Keratinocyte (primary cell): ENCODE measurements around the gene PKHD1. TPM values are rescaled to one million over a fixed set of nuclear protein-coding genes. Genes with fewer than 3 reads are reported as not detected.

Experiments
- DNase-seq: peaks from one replicate; pipeline ENCODE4 v3.0.0-alpha.2; 2011; ENCODE audit warnings: low read depth, missing footprints, low spot score
- FAIRE-seq: peaks from 2 replicates; lab custom pipeline; 2011; peaks lifted over from hg19 to GRCh38; lab: Jason Lieb, UNC
- H2AFZ ChIP-seq: 2 replicates; pipeline ENCODE4 v1.6.0; 2012; ENCODE audit warnings: low read length, control low read depth, inconsistent platforms; ENCODE audit not compliant: control insufficient read depth
- H3K27ac ChIP-seq: 2 replicates; pipeline ENCODE4 v1.5.1; 2011; ENCODE audit warnings: low read length; ENCODE audit not compliant: control insufficient read depth, insufficient read depth
- H3K27me3 ChIP-seq: 3 replicates; pipeline ENCODE4 v1.6.0; 2011; ENCODE audit warnings: low read length; ENCODE audit not compliant: control insufficient read depth, insufficient read depth; ENCODE audit errors: extremely low read depth
- H3K36me3 ChIP-seq, 2 experiments: 2 replicates in 1 of 2; 3 replicates in 1 of 2; pipeline ENCODE4 v1.5.1; 2011; ENCODE audit warnings: low read length in 2 of 2, mild to moderate bottlenecking in 1 of 2; ENCODE audit not compliant: control insufficient read depth in 2 of 2, insufficient read depth in 2 of 2; ENCODE audit errors: extremely low read depth in 1 of 2
- H3K4me1 ChIP-seq: 3 replicates; pipeline ENCODE4 v1.5.1; 2011; ENCODE audit warnings: low read length; ENCODE audit not compliant: control insufficient read depth, insufficient read depth; ENCODE audit errors: extremely low read depth
- H3K4me2 ChIP-seq: 3 replicates; pipeline ENCODE4 v1.6.0; 2011; ENCODE audit warnings: low read depth, low read length; ENCODE audit not compliant: control insufficient read depth, insufficient read depth; ENCODE audit errors: extremely low read depth
- H3K4me3 ChIP-seq, 3 experiments: fragments of 200-600 bp in 1 of 3; sonication (generic) in 1 of 3; 2 replicates in 2 of 3; 3 replicates in 1 of 3; pipeline ENCODE4 v1.5.1; 2011 to 2016; ENCODE audit warnings: low read length in 3 of 3, mild to moderate bottlenecking in 3 of 3, control low read depth in 2 of 3, inconsistent platforms in 1 of 3, low read depth in 1 of 3, mixed read lengths in 1 of 3, mixed run types in 1 of 3, moderate library complexity in 1 of 3; ENCODE audit not compliant: control insufficient read depth in 2 of 3, insufficient read depth in 2 of 3; ENCODE audit errors: extremely low read depth in 1 of 3
- H3K79me2 ChIP-seq: 2 replicates; pipeline ENCODE4 v1.6.0; 2012; ENCODE audit warnings: low read length; ENCODE audit not compliant: control insufficient read depth, insufficient read depth
- H3K9ac ChIP-seq: 3 replicates; pipeline ENCODE4 v1.6.0; 2011; ENCODE audit warnings: low read length; ENCODE audit not compliant: control insufficient read depth, insufficient read depth; ENCODE audit errors: extremely low read depth
- H3K9me1 ChIP-seq: 3 replicates; pipeline ENCODE4 v1.6.0; 2011; ENCODE audit warnings: low read length; ENCODE audit not compliant: control insufficient read depth, insufficient read depth; ENCODE audit errors: extremely low read depth
- H3K9me3 ChIP-seq: 2 replicates; pipeline ENCODE4 v1.5.1; 2012; ENCODE audit warnings: low read depth, low read length; ENCODE audit not compliant: control insufficient read depth
- H4K20me1 ChIP-seq: 3 replicates; pipeline ENCODE4 v1.6.0; 2011; ENCODE audit warnings: low read length; ENCODE audit not compliant: control insufficient read depth, insufficient read depth; ENCODE audit errors: extremely low read depth
- CTCF ChIP-seq, 3 experiments: IDR thresholded peaks in 1 of 3; conservative IDR thresholded peaks in 1 of 3; optimal IDR thresholded peaks in 1 of 3; 2 replicates in 2 of 3; 3 replicates in 1 of 3; pipeline versions ENCODE3 to v1.5.1; 2011; ENCODE audit warnings: low read length in 3 of 3, mild to moderate bottlenecking in 3 of 3, moderate library complexity in 2 of 3, control low read depth in 1 of 3, inconsistent platforms in 1 of 3; ENCODE audit not compliant: insufficient read depth in 2 of 3; ENCODE audit errors: extremely low read depth in 1 of 3
- EZH2 ChIP-seq: IDR thresholded peaks from one replicate; pipeline ENCODE4 v1.6.1; 2012; ENCODE audit warnings: inconsistent platforms, mild to moderate bottlenecking, low read length, moderate library complexity
- dilution Hi-C: fragments of 300-500 bp; cut with MboI; formaldehyde crosslinking; loops from one replicate; pipeline ENCODE4 v1.7.0; 2020; ENCODE audit warnings: low sequenced_read_pairs; ENCODE audit not compliant: extremely low pct_ligation_motif_present
- polyA plus RNA-seq, 5 experiments: library from polyadenylated mRNA; depleted of rRNA in 3 of 5; stranded (reverse) in 3 of 5; stranded (forward) in 1 of 5; unstranded in 1 of 5; fragments of >200 nt; gene quantifications; 1 replicate in 1 of 5; 2 replicates in 3 of 5; 3 replicates in 1 of 5; pipeline versions ENCODE4 v1.2.1 to v1.2.3, GENCODE V29; 2011 to 2012; ENCODE audit warnings: missing spikeins in 2 of 5, low read depth in 1 of 5, low replicate concordance in 1 of 5

Gene PKHD1
- polyA plus RNA-seq, 1 donor (not counting 4 experiments of a cell fraction or from before 2014, with no cell fraction given) = under 0.01 TPM

GRCh38 chr6:52130440-52130839 lies 43.0 kb upstream of the PKHD1 start:
- Histone ChIP-seq H3K4me1 (no peaks in the 10 kb centered on the region), H3K36me3 (no peaks in the 10 kb centered on the region), H3K9me3 (no peaks in the 10 kb centered on the region), H3K4me3 (no peak overlapping the region), H3K79me2 (no peaks in the 10 kb centered on the region), H3K9ac (no peak overlapping the region), H2AFZ (no peak overlapping the region), H3K27me3 (peaks cover 3% of the 10 kb centered on the region), H4K20me1 (no peaks in the 10 kb centered on the region), H3K9me1 (no peaks in the 10 kb centered on the region), H3K27ac (no peak overlapping the region), H3K4me2 (no peak overlapping the region)
- dilution Hi-C loops = no loop called here
- FAIRE-seq (no peak), DNase-seq (no peak)
- TF ChIP-seq EZH2 (no peak), CTCF (optimal IDR thresholded peaks at IDR 0.05 in 1 of 3, IDR thresholded peaks at IDR 0.05 in 1 of 3, conservative IDR thresholded peaks at IDR 0.05 in 1 of 3; ENCODE audit: extremely low read depth in 1 of 3, insufficient read depth in 2 of 3, low read length in 3 of 3) (no peak)

GRCh38 chr6:52127957-52128356 lies 40.5 kb upstream of the PKHD1 start:
- Histone ChIP-seq H3K9ac (no peak overlapping the region), H3K9me1 (no peaks in the 10 kb centered on the region), H3K4me2 (no peak overlapping the region), H3K27ac (no peak overlapping the region), H3K4me3 (no peak overlapping the region), H3K36me3 (no peaks in the 10 kb centered on the region), H3K4me1 (no peaks in the 10 kb centered on the region), H2AFZ (no peak overlapping the region), H3K27me3 (peaks cover 3% of the 10 kb centered on the region), H3K79me2 (no peaks in the 10 kb centered on the region), H4K20me1 (no peaks in the 10 kb centered on the region), H3K9me3 (no peaks in the 10 kb centered on the region)
- dilution Hi-C loops = no loop called here
- FAIRE-seq (no peak), DNase-seq (no peak)
- TF ChIP-seq EZH2 (no peak), CTCF (optimal IDR thresholded peaks at IDR 0.05 in 1 of 3, IDR thresholded peaks at IDR 0.05 in 1 of 3, conservative IDR thresholded peaks at IDR 0.05 in 1 of 3; ENCODE audit: extremely low read depth in 1 of 3, insufficient read depth in 2 of 3, low read length in 3 of 3) (no peak)
